ENCODE data around the gene CBR1.
A peak's percentile ranks its signal among the peaks of the same experiment; 100 is the strongest.

CBR1 gene

GRCh38 chr21:36069713-36070583 lies at the start of gene CBR1:
CBR1 (plus strand) TSS chr21:36070024; CDS start chr21:36070116, 92 bp downstream.
- peak; percentile 95 for DNase-seq (ENCODE audit: low spot score)

GRCh38 chr21:36021251-36021837 lies 48.5 kb upstream of the CBR1 start:
- DNase-seq (ENCODE audit: low spot score) = no peak

GRCh38 chr21:36022427-36023091 lies 47.3 kb upstream of the CBR1 start:
- DNase-seq (ENCODE audit: low spot score) = no peak

GRCh38 chr21:36023092-36023480 lies 46.7 kb upstream of the CBR1 start:
- DNase-seq (ENCODE audit: low spot score) = no peak

- no peak for DNase-seq (ENCODE audit: low spot score)
Measured at GRCh38 chr21:36024782-36025181, 45.0 kb upstream of the CBR1 start.

GRCh38 chr21:36027347-36027746 lies 42.5 kb upstream of the CBR1 start:
- DNase-seq (ENCODE audit: low spot score) = peak; percentile 61

GRCh38 chr21:36028127-36029069 lies 41.4 kb upstream of the CBR1 start:
- DNase-seq (ENCODE audit: low spot score) = peak; percentile 87

- no peak for DNase-seq (ENCODE audit: low spot score)
Measured at GRCh38 chr21:36029309-36029708, 40.5 kb upstream of the CBR1 start.

- DNase-seq (ENCODE audit: low spot score) = no peak
Measured at GRCh38 chr21:36030581-36031189, 39.1 kb upstream of the CBR1 start.

GRCh38 chr21:36032647-36033406 lies 37.0 kb upstream of the CBR1 start:
- DNase-seq (ENCODE audit: low spot score) = no peak

- DNase-seq (ENCODE audit: low spot score) = no peak
Measured at GRCh38 chr21:36034211-36034913, 35.5 kb upstream of the CBR1 start.

- DNase-seq (ENCODE audit: low spot score) = no peak
Measured at GRCh38 chr21:36035381-36035791, 34.4 kb upstream of the CBR1 start.

GRCh38 chr21:36038701-36039497 lies 30.9 kb upstream of the CBR1 start:
- no peak for DNase-seq (ENCODE audit: low spot score)

- DNase-seq (ENCODE audit: low spot score) = no peak
Measured at GRCh38 chr21:36039861-36040260, 30.0 kb upstream of the CBR1 start.

- no peak for DNase-seq (ENCODE audit: low spot score)
Measured at GRCh38 chr21:36040389-36040788, 29.4 kb upstream of the CBR1 start.

- no peak for DNase-seq (ENCODE audit: low spot score)
Measured at GRCh38 chr21:36041910-36042309, 27.9 kb upstream of the CBR1 start.

- DNase-seq (ENCODE audit: low spot score) = no peak
Measured at GRCh38 chr21:36044056-36044455, 25.8 kb upstream of the CBR1 start.

- DNase-seq (ENCODE audit: low spot score) = no peak
Measured at GRCh38 chr21:36045993-36046392, 23.8 kb upstream of the CBR1 start.

GRCh38 chr21:36047139-36047538 lies 22.7 kb upstream of the CBR1 start:
- DNase-seq (ENCODE audit: low spot score) = no peak

Data from AG08396 (cell line).